ENCODE measurements around the gene DTX3.

DNA sequence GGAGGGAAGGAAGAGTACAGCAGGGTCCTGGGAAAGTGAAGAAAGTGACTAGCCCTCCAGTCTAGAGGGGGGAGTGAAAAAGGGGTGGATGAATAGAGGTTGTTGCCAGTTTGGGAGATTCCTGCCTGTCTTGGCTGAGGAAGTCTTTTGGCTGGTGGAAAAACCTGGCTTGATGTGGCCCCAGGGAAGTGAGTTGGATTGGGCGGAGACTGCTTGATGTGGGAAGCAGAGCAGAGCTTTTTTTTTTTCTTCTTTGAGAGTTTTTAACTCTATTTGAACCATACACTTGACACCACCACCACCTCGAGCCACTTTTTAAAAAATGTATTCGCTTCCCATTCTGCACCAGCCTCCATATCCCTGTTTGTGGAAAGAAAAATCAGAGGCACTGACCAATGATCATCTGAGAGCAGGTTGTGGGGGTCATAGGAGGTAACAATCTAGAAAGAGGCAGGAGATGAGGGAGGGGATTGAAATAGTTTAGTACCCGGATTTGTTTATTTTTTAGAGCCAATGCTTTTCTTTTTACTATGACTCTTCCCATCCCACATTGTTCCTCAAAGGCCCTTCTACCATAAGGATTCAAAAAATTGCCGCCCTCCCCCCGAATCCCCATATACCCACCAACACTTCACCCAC, 690 bp upstream of the DTX3 start:
- TF ChIP-seq, protein P1, sequence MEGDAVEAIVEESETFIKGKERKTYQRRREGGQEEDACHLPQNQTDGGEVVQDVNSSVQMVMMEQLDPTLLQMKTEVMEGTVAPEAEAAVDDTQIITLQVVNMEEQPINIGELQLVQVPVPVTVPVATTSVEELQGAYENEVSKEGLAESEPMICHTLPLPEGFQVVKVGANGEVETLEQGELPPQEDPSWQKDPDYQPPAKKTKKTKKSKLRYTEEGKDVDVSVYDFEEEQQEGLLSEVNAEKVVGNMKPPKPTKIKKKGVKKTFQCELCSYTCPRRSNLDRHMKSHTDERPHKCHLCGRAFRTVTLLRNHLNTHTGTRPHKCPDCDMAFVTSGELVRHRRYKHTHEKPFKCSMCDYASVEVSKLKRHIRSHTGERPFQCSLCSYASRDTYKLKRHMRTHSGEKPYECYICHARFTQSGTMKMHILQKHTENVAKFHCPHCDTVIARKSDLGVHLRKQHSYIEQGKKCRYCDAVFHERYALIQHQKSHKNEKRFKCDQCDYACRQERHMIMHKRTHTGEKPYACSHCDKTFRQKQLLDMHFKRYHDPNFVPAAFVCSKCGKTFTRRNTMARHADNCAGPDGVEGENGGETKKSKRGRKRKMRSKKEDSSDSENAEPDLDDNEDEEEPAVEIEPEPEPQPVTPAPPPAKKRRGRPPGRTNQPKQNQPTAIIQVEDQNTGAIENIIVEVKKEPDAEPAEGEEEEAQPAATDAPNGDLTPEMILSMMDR (conservative IDR thresholded peaks at IDR 0.05; ENCODE audit: low read depth, low read length) = no peak
- TF ChIP-seq EZH2 (IDR thresholded peaks at IDR 0.05; ENCODE audit: borderline replicate concordance, low read depth, low read length, poor library complexity, severe bottlenecking) = no peak
